SK-N-MC (cell line): Measurements from ENCODE around the gene S100A14.

Experiments used
- EZH2 ChIP-seq: fragments of 200-600 bp; sonication (generic); IDR thresholded peaks from one replicate; pipeline ENCODE4 v1.6.1; 2017; ENCODE audit warnings: antibody characterized with exemption
- FOXP2 ChIP-seq: optimal IDR thresholded peaks from 2 replicates; pipeline ENCODE3; 2011; ENCODE audit warnings: mild to moderate bottlenecking, moderate library complexity; ENCODE audit not compliant: insufficient read depth; ENCODE audit errors: extremely low read length, control extremely low read depth
- POLR2AphosphoS5 ChIP-seq: IDR thresholded peaks from 2 replicates; pipeline ENCODE4 v1.6.1; 2012; ENCODE audit warnings: mild to moderate bottlenecking, low read depth, low read length, borderline replicate concordance

DNA sequence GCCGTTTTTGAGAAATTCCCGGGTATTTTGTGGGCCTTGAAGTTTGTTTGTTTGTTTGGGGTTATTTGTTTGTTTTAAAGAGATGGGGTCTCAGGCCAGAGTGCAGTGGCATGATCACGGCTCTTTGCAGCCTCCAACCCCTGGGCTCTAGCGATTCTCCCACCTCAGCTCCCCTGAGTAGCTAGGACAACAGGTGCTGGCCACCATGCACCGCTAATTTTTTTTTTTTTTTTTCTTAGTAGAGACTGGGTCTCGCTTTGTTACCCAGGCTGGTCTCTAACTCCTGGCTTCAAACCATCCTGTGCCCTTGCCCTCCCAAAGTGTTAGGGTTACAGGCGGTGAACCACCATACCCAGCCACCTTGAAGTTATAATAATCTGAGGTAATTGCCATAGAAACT lies 19.7 kb upstream of the S100A14 start:
- TF ChIP-seq EZH2, result no peak
- TF ChIP-seq POLR2AphosphoS5, result no peak
- TF ChIP-seq FOXP2, result no peak
